Hepatocyte (in vitro differentiated cells): Measurements from ENCODE around the gene SP1. TPM values are rescaled to one million over a fixed set of nuclear protein-coding genes. Genes with fewer than 3 reads are reported as not detected.
"Not testable (repeated sequence)": the region's sequence is repeated elsewhere in the genome, so short reads cannot be mapped to it uniquely, and the experiment has no call there.

Source experiments
- DNase-seq: peaks from one replicate; pipeline ENCODE4 v3.0.0-alpha.2; 2016; ENCODE audit warnings: low spot score
- H2AFZ ChIP-seq: fragments of 200-600 bp; sonication (generic); 2 replicates; pipeline ENCODE4 v1.6.0; 2016; ENCODE audit warnings: antibody characterized with exemption, mild to moderate bottlenecking
- H3K27ac ChIP-seq: fragments of 200-600 bp; sonication (generic); 2 replicates; pipeline ENCODE4 v1.5.1; 2016; ENCODE audit warnings: mild to moderate bottlenecking
- H3K27me3 ChIP-seq: fragments of 200-600 bp; sonication (generic); 2 replicates; pipeline ENCODE4 v1.6.1; 2016
- H3K36me3 ChIP-seq: fragments of 200-600 bp; sonication (generic); replicated peaks from 2 replicates; pipeline ENCODE4 v1.5.1; 2016; ENCODE audit warnings: low read depth; ENCODE audit not compliant: insufficient read depth
- H3K4me1 ChIP-seq: fragments of 200-600 bp; sonication (generic); 2 replicates; pipeline ENCODE4 v1.5.1; 2016; ENCODE audit warnings: mild to moderate bottlenecking, moderate library complexity; ENCODE audit not compliant: insufficient read depth
- H3K4me2 ChIP-seq: fragments of 200-600 bp; sonication (generic); 2 replicates; pipeline ENCODE4 v1.6.0; 2016
- H3K4me3 ChIP-seq: fragments of 200-600 bp; sonication (generic); 2 replicates; pipeline ENCODE4 v1.5.1; 2016; ENCODE audit warnings: mild to moderate bottlenecking
- H3K79me2 ChIP-seq: fragments of 200-600 bp; sonication (generic); 2 replicates; pipeline ENCODE4 v1.6.0; 2017; ENCODE audit warnings: mild to moderate bottlenecking
- H3K9me2 ChIP-seq: fragments of 200-600 bp; sonication (generic); replicated peaks from 2 replicates; pipeline ENCODE4 v1.6.0; 2017; ENCODE audit warnings: mild to moderate bottlenecking; ENCODE audit not compliant: insufficient read depth
- H3K9me3 ChIP-seq: fragments of 200-600 bp; sonication (generic); 2 replicates; pipeline ENCODE4 v1.5.1; 2016; ENCODE audit warnings: low read depth, mild to moderate bottlenecking
- H4K20me1 ChIP-seq: fragments of 200-600 bp; sonication (generic); 2 replicates; pipeline ENCODE4 v1.6.0; 2016; ENCODE audit warnings: mild to moderate bottlenecking; ENCODE audit not compliant: insufficient read depth, poor library complexity, severe bottlenecking
- CTCF ChIP-seq: fragments of 200-600 bp; sonication (generic); IDR thresholded peaks from 2 replicates; pipeline ENCODE4 v1.5.1; 2016; ENCODE audit warnings: antibody characterized with exemption, mild to moderate bottlenecking; ENCODE audit not compliant: poor library complexity
- EZH2 ChIP-seq: fragments of 200-600 bp; sonication (generic); IDR thresholded peaks from 2 replicates; pipeline ENCODE4 v1.6.1; 2016; ENCODE audit warnings: antibody characterized with exemption, mild to moderate bottlenecking, borderline replicate concordance
- EZH2phosphoT487 ChIP-seq: fragments of 200-600 bp; sonication (generic); IDR thresholded peaks from one replicate; pipeline ENCODE4 v1.6.1; 2018; ENCODE audit warnings: antibody characterized with exemption, mild to moderate bottlenecking, low read depth, moderate library complexity; ENCODE audit not compliant: unreplicated experiment, severe bottlenecking
- WGBS: methylation state at CpG from one replicate; pipeline ENCODE4 v1.1.6; 2016; ENCODE audit warnings: low lambda C conversion rate; ENCODE audit errors: missing lambda C conversion rate; 5-methylcytosine and 5-hydroxymethylcytosine counted together
- polyA plus RNA-seq: library from polyadenylated mRNA; unstranded; fragments of >200 nt; fragmentation: Nextera tagmentation; extraction: Ambion mirVana; gene quantifications from 2 replicates; pipeline ENCODE4 v1.2.1, GENCODE V29; 2016
- total RNA-seq: library from RNA; depleted of rRNA; stranded (reverse); fragments of >200 nt; gene quantifications from 2 replicates; pipeline ENCODE4 v1.2.3, GENCODE V29; 2014

The SP1 gene
- total and polyA plus RNA-seq, 2 experiments from 2014 or later, result 12.8 to 48.0 TPM

DNA sequence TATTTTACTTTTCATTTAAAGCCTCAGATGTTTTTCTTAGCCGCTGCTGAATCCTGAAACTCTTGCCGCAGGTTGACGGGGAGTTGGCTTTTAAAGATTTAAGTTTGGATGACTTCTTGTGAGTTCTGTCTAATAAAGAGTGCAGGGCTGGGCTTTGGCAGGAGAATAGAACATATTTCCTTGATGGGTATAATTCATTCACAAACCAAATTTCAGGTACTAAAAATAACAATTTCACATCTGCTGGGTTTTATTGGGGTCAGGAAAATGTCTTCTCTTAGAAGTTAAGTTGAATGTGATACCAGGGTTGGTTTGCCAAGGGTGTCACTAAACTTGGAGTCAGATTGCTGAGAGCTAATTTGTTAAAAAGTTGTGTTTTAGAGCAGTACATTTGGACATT lies 9.7 kb downstream of the SP1 start:
- no peaks in the 10 kb centered on the region for H3K27me3 ChIP-seq
- no peaks in the 10 kb centered on the region for H3K9me2 ChIP-seq
- 78% methylated on average over 3 of the region's 3 CpGs for WGBS
- H3K27ac ChIP-seq, result no peak overlapping the region
- peak overlapping the region; percentile 12 for H3K4me3 ChIP-seq
- no peak for TF ChIP-seq EZH2phosphoT487
- TF ChIP-seq CTCF, result no peak
- TF ChIP-seq EZH2, result no peak
- DNase-seq, result no peak
- H3K4me1 ChIP-seq, result peaks cover 49% of the 10 kb centered on the region
- H3K36me3 ChIP-seq, result no peaks in the 10 kb centered on the region
- peaks cover 97% of the 10 kb centered on the region for H3K79me2 ChIP-seq
- no peak overlapping the region for H2AFZ ChIP-seq
- no peaks in the 10 kb centered on the region for H3K9me3 ChIP-seq
- H3K4me2 ChIP-seq, result peak overlapping the region; percentile 56
- peaks cover 57% of the 10 kb centered on the region for H4K20me1 ChIP-seq

DNA sequence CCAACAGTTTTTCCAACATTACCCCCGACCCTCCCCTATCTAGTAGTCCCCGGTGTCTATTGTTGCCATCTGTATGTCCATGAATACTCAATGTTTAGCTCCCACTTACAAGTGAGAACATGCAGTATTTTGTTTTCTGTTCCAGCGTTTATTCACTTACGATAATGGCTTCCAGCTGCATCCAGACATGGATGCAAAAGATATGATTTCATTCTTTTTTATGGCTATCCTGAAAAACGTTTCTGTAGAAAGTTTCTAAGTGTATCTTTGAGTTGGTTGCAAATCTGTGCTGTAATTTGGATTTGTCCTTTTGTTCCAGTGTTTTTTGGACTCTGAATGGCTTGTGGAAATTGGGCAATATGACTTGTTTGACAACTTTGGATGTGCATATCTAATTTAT lies 11.7 kb downstream of the SP1 start:
- DNase-seq, result no peak
- peak overlapping the region; percentile 56 for H3K4me2 ChIP-seq
- no peak overlapping the region for H3K4me3 ChIP-seq
- no peaks in the 10 kb centered on the region for H3K9me3 ChIP-seq
- H3K79me2 ChIP-seq, result peaks cover 97% of the 10 kb centered on the region
- TF ChIP-seq EZH2phosphoT487 (no peak), CTCF (no peak), EZH2 (no peak)
- peaks cover 40% of the 10 kb centered on the region for H4K20me1 ChIP-seq
- H3K9me2 ChIP-seq, result no peaks in the 10 kb centered on the region
- 66% methylated on average over 5 of the region's 5 CpGs for WGBS
- peaks cover 30% of the 10 kb centered on the region for H3K4me1 ChIP-seq
- no peak overlapping the region for H2AFZ ChIP-seq
- no peaks in the 10 kb centered on the region for H3K27me3 ChIP-seq
- peak overlapping the region; percentile 48 for H3K27ac ChIP-seq
- no peaks in the 10 kb centered on the region for H3K36me3 ChIP-seq

DNA sequence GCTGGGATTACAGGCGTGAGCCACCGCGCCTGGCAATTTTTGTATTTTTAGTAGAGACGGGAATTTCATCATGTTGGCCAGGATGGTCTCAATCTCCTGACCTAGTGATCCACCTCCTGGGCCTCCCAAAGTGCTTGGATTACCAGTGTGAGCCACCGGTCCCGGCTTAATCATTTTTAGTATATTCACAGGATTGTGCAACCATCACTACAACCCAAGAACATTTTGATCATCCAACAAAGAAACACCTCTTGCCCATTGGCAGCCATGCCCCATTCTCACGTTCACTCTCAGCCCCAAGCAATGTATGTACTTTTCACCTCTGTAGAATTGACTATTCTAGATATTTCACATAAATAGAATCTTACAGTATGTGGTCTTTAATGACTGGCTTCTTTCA lies 19.9 kb downstream of the SP1 start:
- Histone ChIP-seq H3K4me1 (no peaks in the 10 kb centered on the region), H2AFZ (no peak overlapping the region), H3K79me2 (peaks cover 98% of the 10 kb centered on the region), H3K4me3 (no peak overlapping the region), H3K9me3 (no peaks in the 10 kb centered on the region), H3K9me2 (no peaks in the 10 kb centered on the region), H3K36me3 (no peaks in the 10 kb centered on the region), H4K20me1 (peaks cover 11% of the 10 kb centered on the region), H3K27me3 (no peaks in the 10 kb centered on the region), H3K27ac (no peak overlapping the region), H3K4me2 (no peak overlapping the region)
- no peak for TF ChIP-seq CTCF
- no peak for TF ChIP-seq EZH2phosphoT487
- no peak for TF ChIP-seq EZH2
- 98% methylated on average over 7 of the region's 7 CpGs for WGBS
- DNase-seq, result no peak

DNA sequence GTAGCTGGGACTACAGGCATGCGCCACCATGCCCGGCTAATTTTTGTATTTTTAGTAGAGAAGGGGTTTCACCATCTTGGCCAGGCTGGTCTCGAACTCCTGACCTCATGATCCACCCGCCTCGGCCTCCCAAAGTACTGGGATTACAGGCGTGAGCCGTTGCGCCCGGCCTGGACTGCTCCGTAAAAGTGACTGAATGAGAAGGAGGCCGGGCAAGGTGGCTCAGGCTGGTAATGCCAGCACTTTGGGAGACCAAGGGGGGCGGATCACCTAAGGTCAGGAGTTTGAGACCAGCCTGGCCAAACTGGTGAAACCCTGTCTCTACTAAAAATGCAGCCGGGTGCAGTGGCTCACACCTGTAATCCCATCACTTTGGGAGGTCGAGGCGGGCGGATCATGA lies 22.4 kb downstream of the SP1 start:
- not testable (repeated sequence) for H3K4me2 ChIP-seq, H3K4me3 ChIP-seq, H3K9me3 ChIP-seq, H3K36me3 ChIP-seq, H3K4me1 ChIP-seq, H3K27me3 ChIP-seq, H3K9me2 ChIP-seq, H2AFZ ChIP-seq, H4K20me1 ChIP-seq, H3K27ac ChIP-seq, DNase-seq
- peaks cover 90% of the 10 kb centered on the region for H3K79me2 ChIP-seq
- 99% methylated on average over 16 of the region's 16 CpGs for WGBS
